H1 (cell line): Measurements from ENCODE around the gene FBXL16. TPM values are rescaled to one million over a fixed set of nuclear protein-coding genes. Genes with fewer than 3 reads are reported as not detected.
A peak's percentile ranks its signal among the peaks of the same experiment; 100 is the strongest.

Experiments
- CTCF ChIA-PET: fragments of 300-600 bp; sonication (Branson Sonifier 250); formaldehyde crosslinking; loops from one replicate; lab custom pipeline; 2021; ENCODE audit not compliant: partially characterized antibody; lab: Charles Lee
- POLR2A ChIA-PET: fragments of 300-600 bp; sonication (Branson Sonifier 250); formaldehyde crosslinking; loops from one replicate; lab custom pipeline; 2021; ENCODE audit warnings: inconsistent platforms; ENCODE audit not compliant: partially characterized antibody; lab: Charles Lee
- DNase-seq, 2 experiments: peaks; one replicate each; pipeline versions ENCODE4 v3.0.0 to v3.0.0-alpha.2; 2010 to 2022; ENCODE audit warnings: low spot score in 2 of 2, low read depth in 1 of 2, mixed read lengths in 1 of 2
- FAIRE-seq: peaks from 2 replicates; lab custom pipeline; 2011; peaks lifted over from hg19 to GRCh38; lab: Jason Lieb, UNC
- H2AFZ ChIP-seq: 2 replicates; pipeline ENCODE4 v1.8.1; 2012; ENCODE audit warnings: low read length, inconsistent platforms
- H2AK5ac ChIP-seq: 2 replicates; pipeline ENCODE4 v1.6.1; 2013; ENCODE audit warnings: low read depth, low read length
- H2BK120ac ChIP-seq: replicated peaks from 2 replicates; pipeline ENCODE3; 2013; ENCODE audit warnings: low read depth, low read length, inconsistent platforms
- H2BK12ac ChIP-seq: 2 replicates; pipeline ENCODE4 v1.6.1; 2013; ENCODE audit warnings: low read depth, low read length
- H2BK15ac ChIP-seq: 2 replicates; pipeline ENCODE4 v1.6.1; 2013; ENCODE audit warnings: low read length
- H2BK20ac ChIP-seq: 2 replicates; pipeline ENCODE4 v1.6.1; 2013; ENCODE audit warnings: low read length
- H2BK5ac ChIP-seq: 2 replicates; pipeline ENCODE4 v1.6.1; 2013; ENCODE audit warnings: low read depth, low read length
- H3K14ac ChIP-seq: 2 replicates; pipeline ENCODE4 v1.6.1; 2013; ENCODE audit warnings: inconsistent platforms; ENCODE audit not compliant: insufficient read length
- H3K18ac ChIP-seq: 2 replicates; pipeline ENCODE4 v1.6.1; 2013; ENCODE audit warnings: low read length; ENCODE audit errors: extremely low read depth
- H3K23ac ChIP-seq: 2 replicates; pipeline ENCODE4 v1.6.1; 2013; ENCODE audit warnings: inconsistent platforms; ENCODE audit not compliant: insufficient read length
- H3K23me2 ChIP-seq: 2 replicates; pipeline ENCODE4 v1.6.1; 2013; ENCODE audit warnings: low read depth, low read length
- H3K27ac ChIP-seq: 2 replicates; pipeline ENCODE4 v1.6.1; 2011; ENCODE audit warnings: low read depth, low read length, inconsistent platforms
- H3K27me3 ChIP-seq, 4 experiments: replicated peaks in 1 of 4; 1 replicate in 1 of 4; 2 replicates in 3 of 4; pipeline versions ENCODE4 v1.6.1 to v1.8.1; 2011 to 2013; ENCODE audit warnings: low read length in 3 of 4, mild to moderate bottlenecking in 3 of 4, inconsistent platforms in 2 of 4, mixed read lengths in 2 of 4, moderate library complexity in 1 of 4; ENCODE audit not compliant: control insufficient read depth in 3 of 4, insufficient read depth in 3 of 4; ENCODE audit errors: extremely low read depth in 1 of 4
- H3K36me3 ChIP-seq, 4 experiments: 2 replicates each; pipeline versions ENCODE4 v1.6.1 to v1.8.1; 2011 to 2013; ENCODE audit warnings: mild to moderate bottlenecking in 4 of 4, low read length in 3 of 4, moderate library complexity in 2 of 4, control low read depth in 1 of 4, inconsistent platforms in 1 of 4; ENCODE audit not compliant: insufficient read depth in 4 of 4, control insufficient read depth in 2 of 4
- H3K4ac ChIP-seq: replicated peaks from 2 replicates; pipeline ENCODE3; 2013; ENCODE audit warnings: low read length, low read depth, mixed read lengths, inconsistent platforms; ENCODE audit not compliant: insufficient read length
- H3K4me1 ChIP-seq, 4 experiments: replicated peaks in 1 of 4; 1 replicate in 1 of 4; 2 replicates in 3 of 4; pipeline versions ENCODE4 v1.6.1 to v1.8.1; 2011 to 2013; ENCODE audit warnings: low read length in 3 of 4, inconsistent platforms in 2 of 4, mixed read lengths in 1 of 4; ENCODE audit not compliant: insufficient read depth in 4 of 4, control insufficient read depth in 3 of 4
- H3K4me2 ChIP-seq, 2 experiments: 2 replicates each; pipeline versions ENCODE4 v1.6.1 to v1.8.1; 2011 to 2013; ENCODE audit warnings: low read depth in 2 of 2, low read length in 2 of 2, control low read depth in 1 of 2, inconsistent platforms in 1 of 2, mild to moderate bottlenecking in 1 of 2; ENCODE audit not compliant: insufficient read depth in 1 of 2
- H3K4me3 ChIP-seq, 4 experiments: fragments of 200-600, 300-600 bp in 1 of 4; sonication (generic), shearing (Covaris generic), sonication (Bioruptor Twin) in 1 of 4; 2 replicates each; pipeline versions ENCODE4 v1.5.1 to v1.8.1; 2011 to 2016; ENCODE audit warnings: low read length in 4 of 4, low read depth in 3 of 4, control low read depth in 2 of 4, inconsistent platforms in 2 of 4, mild to moderate bottlenecking in 2 of 4, mixed read lengths in 1 of 4, moderate library complexity in 1 of 4; ENCODE audit not compliant: insufficient read depth in 2 of 4; ENCODE audit errors: extremely low read depth in 1 of 4
- H3K56ac ChIP-seq: replicated peaks from 2 replicates; pipeline ENCODE3; 2013; ENCODE audit warnings: low read depth, mild to moderate bottlenecking, mixed read lengths, low read length, inconsistent platforms; ENCODE audit not compliant: insufficient read length
- H3K79me1 ChIP-seq: 2 replicates; pipeline ENCODE4 v1.6.1; 2013; ENCODE audit warnings: low read depth, low read length, control low read depth
- H3K79me2 ChIP-seq, 2 experiments: 2 replicates each; pipeline versions ENCODE4 v1.6.1 to v1.8.1; 2012 to 2013; ENCODE audit warnings: low read length in 2 of 2, mild to moderate bottlenecking in 2 of 2, inconsistent platforms in 1 of 2; ENCODE audit not compliant: insufficient read depth in 2 of 2, control insufficient read depth in 1 of 2
- H3K9ac ChIP-seq, 4 experiments: replicated peaks in 1 of 4; 1 replicate in 1 of 4; 2 replicates in 3 of 4; pipeline versions ENCODE4 v1.6.1 to v1.8.1; 2011 to 2013; ENCODE audit warnings: low read depth in 3 of 4, low read length in 3 of 4, control low read depth in 2 of 4, mild to moderate bottlenecking in 2 of 4, moderate library complexity in 2 of 4, inconsistent platforms in 1 of 4; ENCODE audit errors: extremely low read depth in 1 of 4
- H3K9me3 ChIP-seq, 2 experiments: 2 replicates each; pipeline versions ENCODE4 v1.6.1 to v1.8.1; 2012 to 2013; ENCODE audit warnings: mild to moderate bottlenecking in 2 of 2, moderate library complexity in 2 of 2, control low read depth in 1 of 2, inconsistent platforms in 1 of 2, low read depth in 1 of 2, low read length in 1 of 2, mixed read lengths in 1 of 2; ENCODE audit not compliant: insufficient read depth in 2 of 2
- H4K20me1 ChIP-seq, 2 experiments: replicated peaks in 1 of 2; 2 replicates each; pipeline versions ENCODE3 to v1.8.1; 2011 to 2013; ENCODE audit warnings: inconsistent platforms in 2 of 2, low read length in 2 of 2, mild to moderate bottlenecking in 1 of 2; ENCODE audit not compliant: insufficient read depth in 2 of 2, control insufficient read depth in 1 of 2
- H4K5ac ChIP-seq: 2 replicates; pipeline ENCODE4 v1.6.1; 2013; ENCODE audit warnings: low read length, low read depth, mixed read lengths, inconsistent platforms; ENCODE audit not compliant: insufficient read length
- H4K8ac ChIP-seq: 2 replicates; pipeline ENCODE4 v1.8.0; 2013; ENCODE audit warnings: mild to moderate bottlenecking, moderate library complexity, low read length, inconsistent platforms; ENCODE audit not compliant: insufficient read depth; ENCODE audit errors: extremely low read depth
- H4K91ac ChIP-seq: replicated peaks from 2 replicates; pipeline ENCODE3; 2013; ENCODE audit warnings: low read length, mixed read lengths, inconsistent platforms; ENCODE audit not compliant: insufficient read length
- SUZ12 ChIP-seq: fragments of 200-600 bp; sonication (generic); IDR thresholded peaks from 2 replicates; pipeline ENCODE4 v1.6.1; 2012; ENCODE audit warnings: mild to moderate bottlenecking, inconsistent platforms, low read length, moderate library complexity, mixed read lengths
- WGBS, 2 experiments: shearing (Covaris generic) in 1 of 2; methylation state at CpG; one replicate each; pipeline versions ENCODE4 v1.1.6 to v1.1.7; 2013 to 2015; ENCODE audit warnings: low lambda C conversion rate in 2 of 2, mixed read lengths in 2 of 2, inconsistent platforms in 1 of 2, low coverage in 1 of 2, missing lambda C conversion rate in 1 of 2; ENCODE audit not compliant: insufficient replicate concordance in 2 of 2, insufficient coverage in 1 of 2, insufficient read length in 1 of 2; ENCODE audit errors: extremely low coverage in 1 of 2, missing lambda C conversion rate in 1 of 2; 5-methylcytosine and 5-hydroxymethylcytosine counted together
- polyA plus RNA-seq, 7 experiments: library from polyadenylated mRNA; depleted of rRNA in 3 of 7; stranded (reverse) in 5 of 7; unstranded in 2 of 7; fragments of >200 nt in 5 of 7; fragments of 200-250 nt in 2 of 7; gene quantifications; 1 replicate in 5 of 7; 2 replicates in 1 of 7; 4 replicates in 1 of 7; pipeline versions ENCODE4 v1.2.1 to v1.2.3, GENCODE V29; 2011 to 2013; ENCODE audit warnings: missing spikeins in 2 of 7, mixed read lengths in 2 of 7
- total RNA-seq: library from RNA; stranded (reverse); fragmentation: NEBNext Ultra II Directional; extraction: Animal tissue kit (Norgen Biotek cat#: 25700); gene quantifications from 2 replicates; pipeline ENCODE4 v1.2.1, GENCODE V29; 2021

FBXL16 gene
- total and polyA plus RNA-seq, 2 of the 8 experiments (the other 6 are each of a cell fraction or from before 2014, with no cell fraction given), result 12.5 to 12.8 TPM

DNA sequence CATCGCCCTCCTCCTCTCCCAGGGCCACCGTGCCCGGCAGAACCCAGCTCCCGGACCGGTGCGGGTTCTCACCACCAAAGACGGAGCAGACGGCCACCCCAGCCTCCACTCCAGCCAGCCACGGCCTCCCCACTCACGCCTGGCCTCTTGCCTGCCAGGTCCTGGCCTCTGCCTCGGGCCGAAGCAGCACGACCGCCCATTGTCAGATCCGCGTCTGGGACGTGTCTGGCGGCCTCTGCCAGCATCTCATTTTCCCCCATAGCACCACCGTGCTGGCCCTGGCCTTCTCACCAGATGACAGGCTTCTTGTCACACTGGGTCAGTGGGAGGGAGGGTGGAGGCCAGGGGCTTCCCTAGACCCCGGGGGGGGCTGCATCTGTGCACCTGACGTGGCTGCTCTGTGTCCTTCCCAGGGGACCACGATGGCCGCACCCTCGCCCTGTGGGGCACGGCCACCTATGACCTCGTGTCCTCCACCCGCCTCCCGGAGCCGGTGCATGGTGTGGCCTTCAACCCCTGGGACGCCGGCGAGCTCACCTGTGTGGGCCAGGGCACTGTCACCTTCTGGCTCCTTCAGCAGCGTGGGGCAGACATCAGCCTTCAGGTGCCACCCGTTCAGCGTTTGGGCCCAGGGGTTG lies 44.3 kb downstream of the FBXL16 start:
- DNase-seq (no peak), FAIRE-seq (no peak)
- Histone ChIP-seq H2BK5ac (no peak overlapping the region; the same call in 1 of the 2 replicates), H3K4me2 (peak overlapping the region in 1 of 2 experiments; percentile 53; a peak in 1 of 4 replicates), H3K18ac (peak overlapping the region; percentile 71), H4K20me1 (peaks cover 0 to 2% of the 10 kb centered on the region in 2 experiments), H3K23ac (no peak overlapping the region), H3K23me2 (no peaks in the 10 kb centered on the region), H2AK5ac (no peak overlapping the region), H3K79me1 (no peaks in the 10 kb centered on the region), H3K4me1 (peaks cover 0 to 8% (median 1%) of the 10 kb centered on the region in 4 experiments; a peak in 4 of 7 replicates), H2BK15ac (0 out of 2 replicates have a peak overlapping the region, but pooled peaks have one; percentile 40), H3K79me2 (no peaks in the 10 kb centered on the region), H3K4ac (peak overlapping the region; percentile 77), H2BK20ac (no peak overlapping the region), H4K91ac (peak overlapping the region; percentile 98), H3K36me3 (peaks cover 0 to 19% (median 1%) of the 10 kb centered on the region in 4 experiments; a peak in 3 of 8 replicates), H4K5ac (no peak overlapping the region), H3K14ac (no peak overlapping the region), H2AFZ (no peak overlapping the region), H3K27me3 (no peaks in the 10 kb centered on the region), H3K9me3 (no peaks in the 10 kb centered on the region), H2BK12ac (peak overlapping the region; percentile 19; the same call in 1 of the 2 replicates), H3K56ac (no peak overlapping the region), H3K27ac (no peak overlapping the region), H4K8ac (peak overlapping the region; percentile 71; the same call in 1 of the 2 replicates), H3K9ac (no peak overlapping the region), H2BK120ac (no peak overlapping the region), H3K4me3 (no peak overlapping the region)
- WGBS, 2 experiments, result 77% methylated on average over 33 of the region's 35 CpGs; no CpG with 5 or more reads in 1 of the 2 experiments
- POLR2A ChIA-PET, result interaction anchor here (1.4 to 17.4 kb wide), 4 partner anchors 13 to 59 kb away, joined by 4 to 214 read pairs (median 6); partner anchors contain the start of genes ANTKMT, JMJD8, RHBDL1 and STUB1
- CTCF ChIA-PET, result interaction anchor here (0.6 to 11.3 kb wide), 19 partner anchors 10 to 278 kb away, joined by 3 to 104 read pairs (median 3); partner anchors contain the start of genes METTL26 and WDR90
- no peak for TF ChIP-seq SUZ12
